Urinary bladder (tissue), 4 donors: ENCODE data around the gene TRIM67. TPM values are rescaled to one million over a fixed set of nuclear protein-coding genes. Genes with fewer than 3 reads are reported as not detected.
"Not testable (repeated sequence)": the region's sequence is repeated elsewhere in the genome, so short reads cannot be mapped to it uniquely, and the experiment has no call there.

Source experiments
- DNase-seq: peaks from one replicate; pipeline ENCODE4 v3.0.0-alpha.2; 2015; ENCODE audit errors: extremely low spot score
- H3K27ac ChIP-seq: one replicate; pipeline ENCODE4 v1.5.1; 2013; ENCODE audit warnings: low read depth, mild to moderate bottlenecking, moderate library complexity
- H3K36me3 ChIP-seq: one replicate; pipeline ENCODE4 v1.6.1; 2013; ENCODE audit warnings: mild to moderate bottlenecking, moderate library complexity; ENCODE audit not compliant: insufficient read depth
- H3K4me1 ChIP-seq: one replicate; pipeline ENCODE4 v1.6.1; 2013; ENCODE audit warnings: mild to moderate bottlenecking, moderate library complexity; ENCODE audit not compliant: insufficient read depth
- H3K4me3 ChIP-seq: one replicate; pipeline ENCODE4 v1.5.1; 2013; ENCODE audit warnings: low read depth, low read length
- WGBS: extraction: QIAGEN DNeasy Blood & Tissue Kit; methylation state at CpG from one replicate; pipeline ENCODE4 v1.1.7; 2013; 5-methylcytosine and 5-hydroxymethylcytosine counted together
- polyA plus RNA-seq: library from polyadenylated mRNA; stranded (reverse); fragments of 200-250 nt; gene quantifications from one replicate; pipeline ENCODE4 v1.2.3, GENCODE V29; 2013
- total RNA-seq: library from RNA; depleted of rRNA; stranded (reverse); fragments of >200 nt; gene quantifications from one replicate; pipeline ENCODE4 v1.2.3, GENCODE V29; 2014
- donor health status: healthy with polysubstance abuse.
- donor health status: healthy.

TRIM67 gene
- total RNA-seq (0.42 TPM), polyA plus RNA-seq (0.08 TPM)

- DNase-seq = no peak
- Histone ChIP-seq H3K36me3 (no peaks in the 10 kb centered on the region), H3K4me3 (peak within 1 kb of the TSS; percentile 44), H3K27ac (no peak within 1 kb of the TSS), H3K4me1 (peaks cover 15% of the 10 kb centered on the region)
- under 1% methylated on average over 42 of the region's 42 CpGs for WGBS
These were observed at the start of gene TRIM67 for GRCh38 chr1:231161667-231162296. TRIM67 (plus strand) TSS chr1:231162058; CDS start chr1:231162970, 912 bp downstream.

GRCh38 chr1:231116738-231117137 is 45.1 kb upstream of the TRIM67 start:
- H3K4me1 ChIP-seq = no peaks in the 10 kb centered on the region
- WGBS = 57% methylated on average over 1 of the region's 1 CpG
- no peak overlapping the region for H3K4me3 ChIP-seq
- DNase-seq = no peak
- H3K27ac ChIP-seq = no peak overlapping the region
- H3K36me3 ChIP-seq = no peaks in the 10 kb centered on the region

- H3K36me3 ChIP-seq = no peaks in the 10 kb centered on the region
- 45% methylated on average over 8 of the region's 8 CpGs for WGBS
- H3K4me3 ChIP-seq = no peak overlapping the region
- DNase-seq = no peak
- H3K4me1 ChIP-seq = no peaks in the 10 kb centered on the region
- H3K27ac ChIP-seq = no peak overlapping the region
These were observed 43.0 kb upstream of the TRIM67 start for GRCh38 chr1:231118704-231119453.

GRCh38 chr1:231121533-231121932 is 40.3 kb upstream of the TRIM67 start:
- H3K27ac ChIP-seq = no peak overlapping the region
- 91% methylated on average over 1 of the region's 1 CpG for WGBS
- no peak for DNase-seq

GRCh38 chr1:231122143-231122542 is 39.7 kb upstream of the TRIM67 start:
- WGBS = 90% methylated on average over 2 of the region's 2 CpGs
- Histone ChIP-seq H3K4me3 (no peak overlapping the region), H3K36me3 (no peaks in the 10 kb centered on the region), H3K27ac (no peak overlapping the region), H3K4me1 (no peaks in the 10 kb centered on the region)
- no peak for DNase-seq

More at GRCh38 chr1:231121533-231121932, 40.3 kb upstream of the TRIM67 start:
- no peaks in the 10 kb centered on the region for H3K36me3 ChIP-seq
- no peak overlapping the region for H3K4me3 ChIP-seq
- no peaks in the 10 kb centered on the region for H3K4me1 ChIP-seq

- no peak overlapping the region for H3K27ac ChIP-seq
- no peaks in the 10 kb centered on the region for H3K4me1 ChIP-seq
- 84% methylated on average over 14 of the region's 14 CpGs for WGBS
- no peak overlapping the region for H3K4me3 ChIP-seq
- H3K36me3 ChIP-seq = no peaks in the 10 kb centered on the region
- DNase-seq = no peak
These were observed 37.1 kb upstream of the TRIM67 start for GRCh38 chr1:231124746-231125145.

- WGBS = 68% methylated on average over 9 of the region's 9 CpGs
- Histone ChIP-seq H3K27ac (no peak overlapping the region), H3K4me3 (no peak overlapping the region), H3K36me3 (no peaks in the 10 kb centered on the region), H3K4me1 (no peaks in the 10 kb centered on the region)
- no peak for DNase-seq
These were observed 35.8 kb upstream of the TRIM67 start for GRCh38 chr1:231125972-231126580.

GRCh38 chr1:231127106-231127505 is 34.8 kb upstream of the TRIM67 start:
- DNase-seq, H3K36me3 ChIP-seq, H3K27ac ChIP-seq, H3K4me3 ChIP-seq, H3K4me1 ChIP-seq: not testable (repeated sequence)
- 84% methylated on average over 6 of the region's 6 CpGs for WGBS

- DNase-seq, H3K4me1 ChIP-seq, H3K27ac ChIP-seq, H3K36me3 ChIP-seq, H3K4me3 ChIP-seq: not testable (repeated sequence)
- 88% methylated on average over 14 of the region's 27 CpGs for WGBS
These were observed 33.4 kb upstream of the TRIM67 start for GRCh38 chr1:231128471-231128870.

GRCh38 chr1:231130544-231130943 is 31.3 kb upstream of the TRIM67 start:
- DNase-seq = no peak
- H3K27ac ChIP-seq = no peak overlapping the region
- no peaks in the 10 kb centered on the region for H3K4me1 ChIP-seq
- no peaks in the 10 kb centered on the region for H3K36me3 ChIP-seq
- 41% methylated on average over 4 of the region's 4 CpGs for WGBS
- no peak overlapping the region for H3K4me3 ChIP-seq

- DNase-seq, H3K36me3 ChIP-seq, H3K4me3 ChIP-seq, H3K4me1 ChIP-seq, H3K27ac ChIP-seq: not testable (repeated sequence)
- 96% methylated on average over 8 of the region's 8 CpGs for WGBS
These were observed 29.3 kb upstream of the TRIM67 start for GRCh38 chr1:231132591-231132990.

- WGBS = 82% methylated on average over 5 of the region's 5 CpGs
These were observed 27.2 kb upstream of the TRIM67 start for GRCh38 chr1:231134624-231135023.

GRCh38 chr1:231138236-231138635 is 23.6 kb upstream of the TRIM67 start:
- WGBS = 47% methylated on average over 1 of the region's 1 CpG
- DNase-seq = no peak
- no peak overlapping the region for H3K4me3 ChIP-seq
- no peaks in the 10 kb centered on the region for H3K4me1 ChIP-seq
- no peaks in the 10 kb centered on the region for H3K36me3 ChIP-seq
- H3K27ac ChIP-seq = no peak overlapping the region

More at GRCh38 chr1:231134624-231135023, 27.2 kb upstream of the TRIM67 start:
- DNase-seq = no peak
- H3K4me1 ChIP-seq = no peaks in the 10 kb centered on the region
- no peaks in the 10 kb centered on the region for H3K36me3 ChIP-seq
- H3K27ac ChIP-seq = no peak overlapping the region
- H3K4me3 ChIP-seq = no peak overlapping the region

GRCh38 chr1:231139125-231139649 is 22.7 kb upstream of the TRIM67 start:
- H3K27ac ChIP-seq = no peak overlapping the region
- DNase-seq = no peak
- H3K4me3 ChIP-seq = no peak overlapping the region
- H3K4me1 ChIP-seq = no peaks in the 10 kb centered on the region
- H3K36me3 ChIP-seq = no peaks in the 10 kb centered on the region
- 56% methylated on average over 3 of the region's 3 CpGs for WGBS
